Measurements from ENCODE around the gene PAM16. TPM values are rescaled to one million over a fixed set of nuclear protein-coding genes. Genes with fewer than 3 reads are reported as not detected.

The PAM16 gene
- total RNA-seq, 1 donor from 2014 or later: 21.2 TPM

- DNase-seq: peak; percentile 70
Measured at GRCh38 chr16:4371357-4372000, 20.4 kb upstream of the PAM16 start, which contains the start of gene VASN. Gene VASN, plus strand, starts transcription at chr16:4371848. Its CDS starts 9,030 bp downstream, at chr16:4380878.

GRCh38 chr16:4370570-4371356 is 19.6 kb upstream of the PAM16 start:
- DNase-seq: no peak

- DNase-seq: no peak
Measured at GRCh38 chr16:4370151-4370550, 19.0 kb upstream of the PAM16 start.

GRCh38 chr16:4369007-4369733 is 18.0 kb upstream of the PAM16 start:
- no peak for DNase-seq

GRCh38 chr16:4367393-4367856 is 16.3 kb upstream of the PAM16 start:
- DNase-seq: no peak

- no peak for DNase-seq
Measured at GRCh38 chr16:4366016-4366415, 14.9 kb upstream of the PAM16 start.

GRCh38 chr16:4365615-4366014 is 14.5 kb upstream of the PAM16 start:
- peak; percentile 30 for DNase-seq

GRCh38 chr16:4365014-4365406 is 13.9 kb upstream of the PAM16 start:
- no peak for DNase-seq

GRCh38 chr16:4364196-4365013 is 13.3 kb upstream of the PAM16 start:
- no peak for DNase-seq

- DNase-seq: no peak
Measured at GRCh38 chr16:4362476-4363135, 11.5 kb upstream of the PAM16 start.

- no peak for DNase-seq
Measured at GRCh38 chr16:4361944-4362311, 10.8 kb upstream of the PAM16 start.

- no peak for DNase-seq
Measured at GRCh38 chr16:4361033-4361943, 10.2 kb upstream of the PAM16 start.

- DNase-seq: no peak
Measured at GRCh38 chr16:4360538-4361021, 9.5 kb upstream of the PAM16 start.

- DNase-seq: no peak
Measured at GRCh38 chr16:4359914-4360313, 8.8 kb upstream of the PAM16 start.

GRCh38 chr16:4358831-4359561 is 7.9 kb upstream of the PAM16 start:
- no peak for DNase-seq

GRCh38 chr16:4358236-4358635 is 7.1 kb upstream of the PAM16 start:
- DNase-seq: no peak

GRCh38 chr16:4356820-4357219 is 5.7 kb upstream of the PAM16 start:
- DNase-seq: no peak

- no peak for DNase-seq
Measured at GRCh38 chr16:4354512-4355409, 3.6 kb upstream of the PAM16 start.

- DNase-seq: no peak
Measured at GRCh38 chr16:4353675-4354074, 2.6 kb upstream of the PAM16 start.

Measured in occipital lobe (tissue), 2 donors.